Stimulated activated CD8-positive, alpha-beta memory T cell treated with anti-CD3 and anti-CD28 coated beads, Interleukin-12 subunit alpha, Interleukin-12 subunit beta, amount 100 ng/mL, for 4 hours (primary cell): ENCODE measurements around the gene COX6A2.
"Not testable (repeated sequence)": the region's sequence is repeated elsewhere in the genome, so short reads cannot be mapped to it uniquely, and the experiment has no call there.

ENCODE experiments used
- DNase-seq: peaks from one replicate; pipeline ENCODE4 v3.0.0-alpha.2; 2020; ENCODE audit warnings: low read depth

Gene COX6A2

GRCh38 chr16:31438414-31438813, 10.3 kb upstream of the COX6A2 start:
- no peak for DNase-seq

- no peak for DNase-seq
These were observed 8.3 kb upstream of the COX6A2 start for GRCh38 chr16:31436221-31437045.

- no peak for DNase-seq
These were observed 7.4 kb upstream of the COX6A2 start for GRCh38 chr16:31435341-31436220.

- DNase-seq, result no peak
These were observed 2.4 kb upstream of the COX6A2 start for GRCh38 chr16:31430380-31431052.

GRCh38 chr16:31429796-31430195, 1.6 kb upstream of the COX6A2 start:
- DNase-seq, result no peak

- no peak for DNase-seq
These were observed 1.2 kb upstream of the COX6A2 start for GRCh38 chr16:31429314-31429713.

- DNase-seq, result no peak
These were observed 583 bp upstream of the COX6A2 start for GRCh38 chr16:31428638-31429247.

GRCh38 chr16:31427441-31428278, 500 bp downstream of the COX6A2 start:
- DNase-seq, result peak; percentile 75

- no peak for DNase-seq
These were observed 4.4 kb downstream of the COX6A2 start for GRCh38 chr16:31423801-31424200.

- DNase-seq, result no peak
These were observed 4.9 kb downstream of the COX6A2 start for GRCh38 chr16:31423241-31423640.

GRCh38 chr16:31421587-31421986, 6.6 kb downstream of the COX6A2 start:
- peak; percentile 51 for DNase-seq

GRCh38 chr16:31420037-31420436, 8.1 kb downstream of the COX6A2 start:
- DNase-seq, result no peak

GRCh38 chr16:31417916-31418315, 10.2 kb downstream of the COX6A2 start:
- no peak for DNase-seq

GRCh38 chr16:31417036-31417435, 11.1 kb downstream of the COX6A2 start:
- DNase-seq, result not testable (repeated sequence)

GRCh38 chr16:31416371-31416770, 11.8 kb downstream of the COX6A2 start:
- DNase-seq, result no peak

- DNase-seq, result no peak
These were observed 13.5 kb downstream of the COX6A2 start for GRCh38 chr16:31414706-31415105.

GRCh38 chr16:31413943-31414342, 14.2 kb downstream of the COX6A2 start:
- no peak for DNase-seq

- no peak for DNase-seq
These were observed 14.8 kb downstream of the COX6A2 start for GRCh38 chr16:31413381-31413780.

GRCh38 chr16:31412750-31413149, 15.4 kb downstream of the COX6A2 start:
- DNase-seq, result no peak

- DNase-seq, result no peak
These were observed 16.9 kb downstream of the COX6A2 start for GRCh38 chr16:31411024-31411844.
